ENCODE data around the gene TMEM250. TPM values are rescaled to one million over a fixed set of nuclear protein-coding genes. Genes with fewer than 3 reads are reported as not detected.

TMEM250 gene
- total RNA-seq, 1 donor from 2014 or later, result 29.8 TPM

- H3K4me2 ChIP-seq (ENCODE audit: low read length), result no peak overlapping the region
- TF ChIP-seq EZH2 (IDR thresholded peaks at IDR 0.05; ENCODE audit: insufficient read depth, low read length) (no peak), CTCF (IDR thresholded peaks at IDR 0.05; ENCODE audit: insufficient read depth, low read depth, low read length) (no peak)
- no peak overlapping the region for H3K27ac ChIP-seq (ENCODE audit: low read depth, low read length)
- H2AFZ ChIP-seq (ENCODE audit: low read depth, low read length), result no peak overlapping the region
- no peaks in the 10 kb centered on the region for H3K36me3 ChIP-seq (ENCODE audit: insufficient read depth, low read length)
- no peak overlapping the region for H3K27ac Mint-ChIP-seq (ENCODE audit: unreplicated experiment)
- H3K9me3 Mint-ChIP-seq (ENCODE audit: unreplicated experiment), result no peaks in the 10 kb centered on the region
- no peak overlapping the region for H3K4me3 ChIP-seq (ENCODE audit: insufficient read depth, low read depth, low read length)
- H3K9me3 ChIP-seq (ENCODE audit: insufficient read depth, low read depth, low read length), result no peaks in the 10 kb centered on the region
- FAIRE-seq (no peak), DNase-seq (ENCODE audit: low read depth) (no peak)
- peaks cover 87% of the 10 kb centered on the region for H3K79me2 ChIP-seq (ENCODE audit: insufficient read depth, low read length)
- H3K4me1 ChIP-seq (ENCODE audit: insufficient read depth, low read length), result peaks cover 2% of the 10 kb centered on the region
- H3K27me3 Mint-ChIP-seq (ENCODE audit: low read depth, unreplicated experiment), result no peaks in the 10 kb centered on the region
- H3K4me1 Mint-ChIP-seq (ENCODE audit: low read depth, unreplicated experiment), result no peaks in the 10 kb centered on the region
- peaks cover under 1% of the 10 kb centered on the region for H3K36me3 Mint-ChIP-seq (ENCODE audit: low read depth, unreplicated experiment)
- H3K27me3 ChIP-seq (ENCODE audit: insufficient read depth, low read length), result no peaks in the 10 kb centered on the region
- H4K20me1 ChIP-seq (ENCODE audit: insufficient read depth, low read length), result peaks cover 88% of the 10 kb centered on the region
- no peak overlapping the region for H3K4me3 Mint-ChIP-seq (ENCODE audit: unreplicated experiment)
- H3K9ac ChIP-seq (ENCODE audit: low read length), result no peak overlapping the region
Observed at GRCh38 chr9:136081113-136081825, 37.4 kb downstream of the TMEM250 start.

GRCh38 chr9:136080716-136081112 is 38.0 kb downstream of the TMEM250 start:
- Histone ChIP-seq H2AFZ (ENCODE audit: low read depth, low read length) (no peak overlapping the region), H3K4me3 (ENCODE audit: insufficient read depth, low read depth, low read length) (no peak overlapping the region), H3K9me3 (ENCODE audit: insufficient read depth, low read depth, low read length) (no peaks in the 10 kb centered on the region), H3K4me1 (ENCODE audit: insufficient read depth, low read length) (peaks cover 2% of the 10 kb centered on the region), H3K4me2 (ENCODE audit: low read length) (no peak overlapping the region), H3K27me3 (ENCODE audit: insufficient read depth, low read length) (no peaks in the 10 kb centered on the region), H4K20me1 (ENCODE audit: insufficient read depth, low read length) (peaks cover 88% of the 10 kb centered on the region), H3K9ac (ENCODE audit: low read length) (no peak overlapping the region), H3K27ac (ENCODE audit: low read depth, low read length) (no peak overlapping the region), H3K36me3 (ENCODE audit: insufficient read depth, low read length) (no peaks in the 10 kb centered on the region), H3K79me2 (ENCODE audit: insufficient read depth, low read length) (peaks cover 87% of the 10 kb centered on the region)
- FAIRE-seq (no peak), DNase-seq (ENCODE audit: low read depth) (no peak)
- peaks cover 6% of the 10 kb centered on the region for H3K36me3 Mint-ChIP-seq (ENCODE audit: low read depth, unreplicated experiment)
- H3K27ac Mint-ChIP-seq (ENCODE audit: unreplicated experiment), result no peak overlapping the region
- no peak for TF ChIP-seq CTCF (IDR thresholded peaks at IDR 0.05; ENCODE audit: insufficient read depth, low read depth, low read length)
- TF ChIP-seq EZH2 (IDR thresholded peaks at IDR 0.05; ENCODE audit: insufficient read depth, low read length), result no peak
- no peak overlapping the region for H3K4me3 Mint-ChIP-seq (ENCODE audit: unreplicated experiment)
- no peaks in the 10 kb centered on the region for H3K27me3 Mint-ChIP-seq (ENCODE audit: low read depth, unreplicated experiment)
- H3K9me3 Mint-ChIP-seq (ENCODE audit: unreplicated experiment), result no peaks in the 10 kb centered on the region
- H3K4me1 Mint-ChIP-seq (ENCODE audit: low read depth, unreplicated experiment), result no peaks in the 10 kb centered on the region

- Histone ChIP-seq H2AFZ (ENCODE audit: low read depth, low read length) (no peak overlapping the region), H3K4me3 (ENCODE audit: insufficient read depth, low read depth, low read length) (no peak overlapping the region), H3K9me3 (ENCODE audit: insufficient read depth, low read depth, low read length) (no peaks in the 10 kb centered on the region), H3K4me1 (ENCODE audit: insufficient read depth, low read length) (peaks cover 2% of the 10 kb centered on the region), H3K27me3 (ENCODE audit: insufficient read depth, low read length) (no peaks in the 10 kb centered on the region), H3K9ac (ENCODE audit: low read length) (no peak overlapping the region), H3K27ac (ENCODE audit: low read depth, low read length) (no peak overlapping the region), H3K79me2 (ENCODE audit: insufficient read depth, low read length) (peaks cover 90% of the 10 kb centered on the region), H3K36me3 (ENCODE audit: insufficient read depth, low read length) (no peaks in the 10 kb centered on the region), H4K20me1 (ENCODE audit: insufficient read depth, low read length) (peaks cover 93% of the 10 kb centered on the region), H3K4me2 (ENCODE audit: low read length) (no peak overlapping the region)
- DNase-seq (ENCODE audit: low read depth), result no peak
- TF ChIP-seq EZH2 (IDR thresholded peaks at IDR 0.05; ENCODE audit: insufficient read depth, low read length) (no peak), CTCF (IDR thresholded peaks at IDR 0.05; ENCODE audit: insufficient read depth, low read depth, low read length) (no peak)
- Mint-ChIP-seq H3K27ac (ENCODE audit: unreplicated experiment) (no peak overlapping the region), H3K9me3 (ENCODE audit: unreplicated experiment) (no peaks in the 10 kb centered on the region), H3K36me3 (ENCODE audit: low read depth, unreplicated experiment) (peaks cover 7% of the 10 kb centered on the region), H3K27me3 (ENCODE audit: low read depth, unreplicated experiment) (no peaks in the 10 kb centered on the region), H3K4me3 (ENCODE audit: unreplicated experiment) (no peak overlapping the region), H3K4me1 (ENCODE audit: low read depth, unreplicated experiment) (no peaks in the 10 kb centered on the region)
- no peak for FAIRE-seq
Observed at GRCh38 chr9:136079916-136080246, 38.8 kb downstream of the TMEM250 start.

Data from astrocyte (in vitro differentiated cells and primary cell).